Chondrocyte (in vitro differentiated cells): Measurements from ENCODE around the gene CAD. TPM values are rescaled to one million over a fixed set of nuclear protein-coding genes. Genes with fewer than 3 reads are reported as not detected.
"Not testable (repeated sequence)": the region's sequence is repeated elsewhere in the genome, so short reads cannot be mapped to it uniquely, and the experiment has no call there.

Experiments used
- DNase-seq: peaks from one replicate; pipeline ENCODE4 v3.0.0; 2021; ENCODE audit warnings: mixed read lengths, low spot score
- H3K27ac Mint-ChIP-seq: one replicate; pipeline ENCODE4 v1.8.0; 2021; ENCODE audit warnings: mild to moderate bottlenecking, moderate library complexity, mixed read lengths; ENCODE audit not compliant: unreplicated experiment
- H3K27me3 Mint-ChIP-seq: 2 replicates; pipeline ENCODE4 v1.8.0; 2021; ENCODE audit warnings: low read depth, mixed read lengths
- H3K36me3 Mint-ChIP-seq: 2 replicates; pipeline ENCODE4 v1.8.0; 2021; ENCODE audit warnings: low read depth, mixed read lengths
- H3K4me1 Mint-ChIP-seq: 2 replicates; pipeline ENCODE4 v1.8.0; 2021; ENCODE audit warnings: low read depth, mild to moderate bottlenecking, mixed read lengths
- H3K4me3 Mint-ChIP-seq: one replicate; pipeline ENCODE4 v1.8.0; 2021; ENCODE audit warnings: mild to moderate bottlenecking, moderate library complexity, mixed read lengths; ENCODE audit not compliant: unreplicated experiment
- H3K9me3 Mint-ChIP-seq: 2 replicates; pipeline ENCODE4 v1.8.0; 2021; ENCODE audit warnings: low read depth, mixed read lengths
- CTCF ChIP-seq: fragments of 200-600 bp; sonication (generic); IDR thresholded peaks from 2 replicates; pipeline ENCODE4 v1.5.0; 2021; ENCODE audit warnings: antibody characterized with exemption, mild to moderate bottlenecking, moderate library complexity
- total RNA-seq: library from RNA; stranded (reverse); gene quantifications from 3 replicates; pipeline ENCODE4 v1.2.1, GENCODE V29; 2021

The CAD gene
- total RNA-seq, 1 donor from 2014 or later: 55.0 TPM

GRCh38 chr2:27263287-27264252 is 46.4 kb downstream of the CAD start:
- no peak for TF ChIP-seq CTCF
- H3K27ac Mint-ChIP-seq: no peak overlapping the region
- peaks cover 5% of the 10 kb centered on the region for H3K36me3 Mint-ChIP-seq
- H3K27me3 Mint-ChIP-seq: peaks cover 42% of the 10 kb centered on the region
- H3K4me1 Mint-ChIP-seq: peaks cover 19% of the 10 kb centered on the region
- H3K4me3 Mint-ChIP-seq: peak overlapping the region; percentile 73
- no peak for DNase-seq
- H3K9me3 Mint-ChIP-seq: no peaks in the 10 kb centered on the region

- peaks cover 19% of the 10 kb centered on the region for H3K4me1 Mint-ChIP-seq
- H3K9me3 Mint-ChIP-seq: no peaks in the 10 kb centered on the region
- DNase-seq: no peak
- peaks cover 39% of the 10 kb centered on the region for H3K27me3 Mint-ChIP-seq
- H3K27ac Mint-ChIP-seq: no peak overlapping the region
- peak overlapping the region; percentile 72 for H3K4me3 Mint-ChIP-seq
- H3K36me3 Mint-ChIP-seq: peaks cover 5% of the 10 kb centered on the region
- no peak for TF ChIP-seq CTCF
These were observed 47.1 kb downstream of the CAD start for GRCh38 chr2:27264253-27264752.

GRCh38 chr2:27264753-27265535 is 47.8 kb downstream of the CAD start:
- Mint-ChIP-seq H3K36me3 (peaks cover 5% of the 10 kb centered on the region), H3K9me3 (no peaks in the 10 kb centered on the region), H3K27me3 (peaks cover 42% of the 10 kb centered on the region), H3K27ac (peak overlapping the region; percentile 50), H3K4me3 (peak overlapping the region; percentile 72), H3K4me1 (peaks cover 19% of the 10 kb centered on the region)
- TF ChIP-seq CTCF: peak; percentile 81
- DNase-seq: no peak

GRCh38 chr2:27265536-27265870 is 48.3 kb downstream of the CAD start:
- TF ChIP-seq CTCF: no peak
- Mint-ChIP-seq H3K4me1 (peaks cover 19% of the 10 kb centered on the region), H3K4me3 (no peak overlapping the region), H3K27ac (no peak overlapping the region), H3K36me3 (peaks cover 5% of the 10 kb centered on the region), H3K9me3 (no peaks in the 10 kb centered on the region), H3K27me3 (peaks cover 40% of the 10 kb centered on the region)
- no peak for DNase-seq

GRCh38 chr2:27268296-27268695 is 51.1 kb downstream of the CAD start:
- H3K4me3 Mint-ChIP-seq, H3K9me3 Mint-ChIP-seq, DNase-seq, H3K27ac Mint-ChIP-seq, H3K36me3 Mint-ChIP-seq: not testable (repeated sequence)
- peaks cover 13% of the 10 kb centered on the region for H3K4me1 Mint-ChIP-seq
- H3K27me3 Mint-ChIP-seq: peaks cover 33% of the 10 kb centered on the region
